ENCODE measurements around the gene ZSWIM7. TPM values are rescaled to one million over a fixed set of nuclear protein-coding genes. Genes with fewer than 3 reads are reported as not detected.

Gene ZSWIM7
- total RNA-seq, 1 donor from 2014 or later = 41.6 TPM

GRCh38 chr17:15973834-15974233 lies 25.7 kb downstream of the ZSWIM7 start:
- no peaks in the 10 kb centered on the region for H3K27me3 ChIP-seq (ENCODE audit: control insufficient read depth, insufficient read depth, low read length)
- TF ChIP-seq CTCF (IDR thresholded peaks at IDR 0.05; ENCODE audit: insufficient read depth, low read length, poor library complexity, severe bottlenecking) = no peak
- DNase-seq (ENCODE audit: low read depth) = no peak
- no peak overlapping the region for H3K4me3 ChIP-seq (ENCODE audit: low read depth, low read length)
- H3K36me3 ChIP-seq (ENCODE audit: control insufficient read depth, insufficient read depth, low read length) = peaks cover 2% of the 10 kb centered on the region

GRCh38 chr17:15973016-15973415 lies 26.5 kb downstream of the ZSWIM7 start:
- no peak for TF ChIP-seq CTCF (IDR thresholded peaks at IDR 0.05; ENCODE audit: insufficient read depth, low read length, poor library complexity, severe bottlenecking)
- no peaks in the 10 kb centered on the region for H3K27me3 ChIP-seq (ENCODE audit: control insufficient read depth, insufficient read depth, low read length)
- H3K4me3 ChIP-seq (ENCODE audit: low read depth, low read length) = no peak overlapping the region
- DNase-seq (ENCODE audit: low read depth) = no peak
- H3K36me3 ChIP-seq (ENCODE audit: control insufficient read depth, insufficient read depth, low read length) = peaks cover 2% of the 10 kb centered on the region

GRCh38 chr17:15972497-15972951 lies 27.0 kb downstream of the ZSWIM7 start:
- H3K27me3 ChIP-seq (ENCODE audit: control insufficient read depth, insufficient read depth, low read length) = no peaks in the 10 kb centered on the region
- H3K4me3 ChIP-seq (ENCODE audit: low read depth, low read length) = no peak overlapping the region
- peaks cover 2% of the 10 kb centered on the region for H3K36me3 ChIP-seq (ENCODE audit: control insufficient read depth, insufficient read depth, low read length)
- no peak for TF ChIP-seq CTCF (IDR thresholded peaks at IDR 0.05; ENCODE audit: insufficient read depth, low read length, poor library complexity, severe bottlenecking)
- no peak for DNase-seq (ENCODE audit: low read depth)

GRCh38 chr17:15971882-15972281 lies 27.6 kb downstream of the ZSWIM7 start:
- peaks cover 2% of the 10 kb centered on the region for H3K36me3 ChIP-seq (ENCODE audit: control insufficient read depth, insufficient read depth, low read length)
- no peak overlapping the region for H3K4me3 ChIP-seq (ENCODE audit: low read depth, low read length)
- no peaks in the 10 kb centered on the region for H3K27me3 ChIP-seq (ENCODE audit: control insufficient read depth, insufficient read depth, low read length)
- no peak for TF ChIP-seq CTCF (IDR thresholded peaks at IDR 0.05; ENCODE audit: insufficient read depth, low read length, poor library complexity, severe bottlenecking)
- no peak for DNase-seq (ENCODE audit: low read depth)

GRCh38 chr17:15971098-15971678 lies 28.3 kb downstream of the ZSWIM7 start:
- DNase-seq (ENCODE audit: low read depth) = no peak
- Histone ChIP-seq H3K27me3 (ENCODE audit: control insufficient read depth, insufficient read depth, low read length) (no peaks in the 10 kb centered on the region), H3K4me3 (ENCODE audit: low read depth, low read length) (no peak overlapping the region), H3K36me3 (ENCODE audit: control insufficient read depth, insufficient read depth, low read length) (peaks cover 2% of the 10 kb centered on the region)
- TF ChIP-seq CTCF (IDR thresholded peaks at IDR 0.05; ENCODE audit: insufficient read depth, low read length, poor library complexity, severe bottlenecking) = no peak

GRCh38 chr17:15970500-15970899 lies 29.0 kb downstream of the ZSWIM7 start:
- H3K4me3 ChIP-seq (ENCODE audit: low read depth, low read length) = no peak overlapping the region
- no peak for TF ChIP-seq CTCF (IDR thresholded peaks at IDR 0.05; ENCODE audit: insufficient read depth, low read length, poor library complexity, severe bottlenecking)
- peaks cover 2% of the 10 kb centered on the region for H3K36me3 ChIP-seq (ENCODE audit: control insufficient read depth, insufficient read depth, low read length)
- no peak for DNase-seq (ENCODE audit: low read depth)
- no peaks in the 10 kb centered on the region for H3K27me3 ChIP-seq (ENCODE audit: control insufficient read depth, insufficient read depth, low read length)

All from kidney epithelial cell (primary cell).